SK-N-SH (cell line): ENCODE data around the gene MBLAC1. TPM values are rescaled to one million over a fixed set of nuclear protein-coding genes. Genes with fewer than 3 reads are reported as not detected.

Source experiments
- CTCF ChIA-PET: fragments of 300-600, 350-600 bp; formaldehyde crosslinking; extraction: SDS; loops from one replicate; lab custom pipeline; 2021; lab: Yijun Ruan, JAX
- POLR2A ChIA-PET: fragments of 350-600 bp; sonication (Branson Sonifier 250); formaldehyde crosslinking; extraction: SDS; loops from one replicate; lab custom pipeline; 2020; ENCODE audit warnings: antibody characterized with exemption, inconsistent platforms; lab: Yijun Ruan, JAX
- DNase-seq: peaks from one replicate; pipeline ENCODE4 v3.0.0; 2012
- H2AFZ ChIP-seq: fragments of 200-600 bp; sonication (generic); 2 replicates; pipeline ENCODE4 v1.8.1; 2016; ENCODE audit warnings: antibody characterized with exemption, mild to moderate bottlenecking, low read depth
- H3F3A ChIP-seq: fragments of 200-600 bp; sonication (generic); replicated peaks from 2 replicates; pipeline ENCODE3; 2016; ENCODE audit warnings: antibody characterized with exemption, mild to moderate bottlenecking; ENCODE audit not compliant: insufficient read depth
- H3K27ac ChIP-seq, 2 experiments: fragments of 200-500 bp in 1 of 2; fragments of 200-600 bp in 1 of 2; sonication (Bioruptor generic) in 1 of 2; sonication (generic), shearing (Covaris generic) in 1 of 2; 2 replicates each; pipeline versions ENCODE4 v1.5.1 to v1.6.1; 2014 to 2016; ENCODE audit warnings: low read depth in 2 of 2, inconsistent platforms in 1 of 2, low read length in 1 of 2, mild to moderate bottlenecking in 1 of 2, mixed read lengths in 1 of 2
- H3K27me3 ChIP-seq: fragments of 200-600 bp; sonication (generic), shearing (Covaris generic); 2 replicates; pipeline ENCODE4 v1.6.1; 2016; ENCODE audit warnings: mixed run types; ENCODE audit not compliant: insufficient read depth
- H3K36me3 ChIP-seq, 2 experiments: fragments of 200-500 bp in 1 of 2; fragments of 200-600 bp in 1 of 2; sonication (Bioruptor generic) in 1 of 2; sonication (generic) in 1 of 2; replicated peaks in 1 of 2; 2 replicates each; pipeline versions ENCODE3 to v1.5.1; 2014 to 2016; ENCODE audit warnings: low read length in 1 of 2, mild to moderate bottlenecking in 1 of 2; ENCODE audit not compliant: insufficient read depth in 2 of 2, control insufficient read depth in 1 of 2
- H3K4me1 ChIP-seq, 2 experiments: fragments of 200-500 bp in 1 of 2; fragments of 200-600 bp in 1 of 2; sonication (Bioruptor generic) in 1 of 2; sonication (generic), shearing (Covaris generic) in 1 of 2; 2 replicates each; pipeline versions ENCODE4 v1.5.1 to v1.6.1; 2014 to 2016; ENCODE audit warnings: low read depth in 1 of 2, low read length in 1 of 2, mixed run types in 1 of 2; ENCODE audit not compliant: insufficient read depth in 2 of 2, control insufficient read depth in 1 of 2
- H3K4me2 ChIP-seq: fragments of 200-600 bp; sonication (generic), shearing (Covaris generic); 2 replicates; pipeline ENCODE4 v1.6.1; 2017; ENCODE audit warnings: mixed run types
- H3K4me3 ChIP-seq, 2 experiments: fragments of 200-500 bp in 1 of 2; fragments of 200-600 bp in 1 of 2; sonication (Bioruptor generic) in 1 of 2; sonication (generic), shearing (Covaris generic) in 1 of 2; 2 replicates each; pipeline versions ENCODE4 v1.5.1 to v1.8.1; 2014 to 2016; ENCODE audit warnings: low read depth in 2 of 2, inconsistent platforms in 1 of 2, low read length in 1 of 2, mild to moderate bottlenecking in 1 of 2, mixed read lengths in 1 of 2, moderate library complexity in 1 of 2
- H3K79me2 ChIP-seq: fragments of 200-600 bp; sonication (generic); 2 replicates; pipeline ENCODE4 v1.8.1; 2017; ENCODE audit warnings: mild to moderate bottlenecking; ENCODE audit not compliant: insufficient read depth
- H3K9ac ChIP-seq: fragments of 200-600 bp; sonication (generic); 2 replicates; pipeline ENCODE4 v1.6.1; 2017; ENCODE audit warnings: mixed run types
- H3K9me2 ChIP-seq: fragments of 200-600 bp; sonication (generic); 2 replicates; pipeline ENCODE4 v1.6.1; 2017; ENCODE audit warnings: mixed run types
- H3K9me3 ChIP-seq: fragments of 200-600 bp; sonication (generic); 2 replicates; pipeline ENCODE4 v1.6.1; 2017; ENCODE audit warnings: mixed run types, mild to moderate bottlenecking, moderate library complexity
- H4K20me1 ChIP-seq: fragments of 200-600 bp; sonication (generic); 2 replicates; pipeline ENCODE4 v1.6.1; 2017; ENCODE audit warnings: mild to moderate bottlenecking, mixed run types; ENCODE audit not compliant: insufficient read depth
- CHD2 ChIP-seq: fragments of 150-350 bp; IDR thresholded peaks from 2 replicates; pipeline ENCODE4 v1.6.1; 2018; ENCODE audit warnings: low read length; ENCODE audit not compliant: partially characterized antibody
- ELF1 ChIP-seq: IDR thresholded peaks from 2 replicates; pipeline ENCODE4 v1.4.0; 2012
- EZH2phosphoT487 ChIP-seq: fragments of 200-600 bp; sonication (generic); IDR thresholded peaks from 2 replicates; pipeline ENCODE4 v1.6.1; 2017; ENCODE audit warnings: low read depth, mixed run types, mild to moderate bottlenecking, antibody characterized with exemption, moderate library complexity, borderline replicate concordance
- FOSL2 ChIP-seq: IDR thresholded peaks from 2 replicates; pipeline ENCODE4 v1.4.0; 2012; ENCODE audit warnings: low read depth, mild to moderate bottlenecking, moderate library complexity, borderline replicate concordance
- FOXJ3 ChIP-seq: sonication (generic); formaldehyde crosslinking; IDR thresholded peaks from 2 replicates; pipeline ENCODE4 v1.5.1; 2020; ENCODE audit warnings: mild to moderate bottlenecking, missing genetic modification reagents
- GATA2 ChIP-seq: sonication (generic); formaldehyde crosslinking; IDR thresholded peaks from 2 replicates; pipeline ENCODE4 v1.5.0; 2020; ENCODE audit warnings: mild to moderate bottlenecking, missing genetic modification reagents
- JUND ChIP-seq: IDR thresholded peaks from 2 replicates; pipeline ENCODE4 v1.4.0; 2012
- NFIC ChIP-seq: IDR thresholded peaks from 2 replicates; pipeline ENCODE4 v1.4.0; 2012; ENCODE audit warnings: borderline replicate concordance
- NRF1 ChIP-seq: IDR thresholded peaks from 2 replicates; pipeline ENCODE4 v1.6.1; 2012; ENCODE audit warnings: low read depth, mild to moderate bottlenecking, low read length
- PBX3 ChIP-seq: IDR thresholded peaks from 2 replicates; pipeline ENCODE4; 2012
- POLR2AphosphoS5 ChIP-seq: IDR thresholded peaks from 2 replicates; pipeline ENCODE4 v1.6.1; 2012; ENCODE audit warnings: low read depth, low read length
- TCF12 ChIP-seq: IDR thresholded peaks from 2 replicates; pipeline ENCODE4 v1.4.0; 2012
- YY1 ChIP-seq: IDR thresholded peaks from 2 replicates; pipeline ENCODE4 v1.4.0; 2012; ENCODE audit warnings: low read depth, mild to moderate bottlenecking
- WGBS: methylation state at CpG from one replicate; pipeline ENCODE4 v1.1.6; 2017; ENCODE audit warnings: low lambda C conversion rate; 5-methylcytosine and 5-hydroxymethylcytosine counted together
- polyA plus RNA-seq, 3 experiments: library from polyadenylated mRNA; depleted of rRNA; stranded (reverse); fragments of >200 nt; gene quantifications; 2 replicates each; pipeline ENCODE4 v1.2.3, GENCODE V29; 2012

The MBLAC1 gene
- polyA plus RNA-seq, 1 of the 3 experiments (the other 2 are of a cell fraction): 4.4 TPM

GRCh38 chr7:100102950-100103840 is 23.6 kb upstream of the MBLAC1 start:
- TF ChIP-seq TCF12: peak; percentile 69
- TF ChIP-seq FOSL2: peak; percentile 86; the same call in 1 of the 2 replicates
- peak; percentile 95 for TF ChIP-seq PBX3
- TF ChIP-seq EZH2phosphoT487: no peak
- peak; percentile 5; the same call in 1 of the 2 replicates for TF ChIP-seq NFIC
- TF ChIP-seq FOXJ3 (CRISPR knock-in tag): no peak
- peak; percentile 22; the same call in 1 of the 2 replicates for TF ChIP-seq POLR2AphosphoS5
- TF ChIP-seq JUND: peak; percentile 56; the same call in 1 of the 2 replicates
- Histone ChIP-seq H3K4me2 (peak overlapping the region; percentile 100), H3K9me3 (no peaks in the 10 kb centered on the region), H3F3A (peaks cover 33% of the 10 kb centered on the region), H3K36me3 (peaks cover 38 to 46% of the 10 kb centered on the region in 2 experiments), H3K27ac (peak overlapping the region in 1 of 2 experiments; percentile 95; a peak in 2 of 4 replicates), H3K27me3 (no peaks in the 10 kb centered on the region), H3K9me2 (no peaks in the 10 kb centered on the region), H3K79me2 (peaks cover 43% of the 10 kb centered on the region), H3K4me3 (peak overlapping the region; percentile 70 to 99; a peak in 2 of 4 replicates), H3K9ac (peak overlapping the region; percentile 98; the same call in 1 of the 2 replicates), H4K20me1 (peaks cover 4% of the 10 kb centered on the region), H3K4me1 (peaks cover 21 to 24% of the 10 kb centered on the region in 2 experiments), H2AFZ (peak overlapping the region; percentile 73; the same call in 1 of the 2 replicates)
- POLR2A ChIA-PET: interaction anchor here (3.3 to 4.2 kb wide), 3 partner anchors 13 to 26 kb away, joined by 19 to 98 read pairs (median 70); partner anchors contain the start of genes COPS6 and MBLAC1
- CTCF ChIA-PET: interaction anchor here (0.6 to 5.4 kb wide), 4 partner anchors 20 to 124 kb away, joined by 3 to 74 read pairs (median 24); partner anchors contain the start of gene ZNF3
- peak; percentile 29 for DNase-seq
- WGBS: 85% methylated on average over 17 of the region's 17 CpGs

- Histone ChIP-seq H2AFZ (no peak overlapping the region), H3K9ac (no peak overlapping the region), H3K4me2 (no peak overlapping the region), H3K9me2 (no peaks in the 10 kb centered on the region), H3F3A (peaks cover 40% of the 10 kb centered on the region), H3K79me2 (peaks cover 20% of the 10 kb centered on the region), H3K27me3 (no peaks in the 10 kb centered on the region), H3K36me3 (peaks cover 32 to 39% of the 10 kb centered on the region in 2 experiments), H3K27ac (no peak overlapping the region), H3K4me3 (no peak overlapping the region), H4K20me1 (peaks cover 4% of the 10 kb centered on the region; the same call in 1 of the 2 replicates), H3K9me3 (no peaks in the 10 kb centered on the region), H3K4me1 (peaks cover 6 to 8% of the 10 kb centered on the region in 2 experiments; a peak in 3 of 4 replicates)
- CTCF ChIA-PET: interaction anchor here (1.6 kb wide), 1 partner anchor 27 kb away, joined by 5 read pairs; no protein-coding TSS in a partner anchor
- TF ChIP-seq POLR2AphosphoS5: no peak
- TF ChIP-seq GATA2 (CRISPR knock-in tag): no peak
- no peak for TF ChIP-seq FOSL2
- no peak for TF ChIP-seq YY1
- TF ChIP-seq FOXJ3 (CRISPR knock-in tag): no peak
- no peak for TF ChIP-seq ELF1
- no peak for TF ChIP-seq NRF1
- TF ChIP-seq CHD2: no peak
- WGBS: 98% methylated on average over 4 of the region's 4 CpGs
- DNase-seq: no peak
- POLR2A ChIA-PET: interaction anchor here (0.7 to 1.5 kb wide), 3 partner anchors 15 to 55 kb away, joined by 3 read pairs; no protein-coding TSS in a partner anchor
Observed at GRCh38 chr7:100105534-100105933, 21.2 kb upstream of the MBLAC1 start.
